ENCODE measurements around the gene TMEM163.

DNA sequence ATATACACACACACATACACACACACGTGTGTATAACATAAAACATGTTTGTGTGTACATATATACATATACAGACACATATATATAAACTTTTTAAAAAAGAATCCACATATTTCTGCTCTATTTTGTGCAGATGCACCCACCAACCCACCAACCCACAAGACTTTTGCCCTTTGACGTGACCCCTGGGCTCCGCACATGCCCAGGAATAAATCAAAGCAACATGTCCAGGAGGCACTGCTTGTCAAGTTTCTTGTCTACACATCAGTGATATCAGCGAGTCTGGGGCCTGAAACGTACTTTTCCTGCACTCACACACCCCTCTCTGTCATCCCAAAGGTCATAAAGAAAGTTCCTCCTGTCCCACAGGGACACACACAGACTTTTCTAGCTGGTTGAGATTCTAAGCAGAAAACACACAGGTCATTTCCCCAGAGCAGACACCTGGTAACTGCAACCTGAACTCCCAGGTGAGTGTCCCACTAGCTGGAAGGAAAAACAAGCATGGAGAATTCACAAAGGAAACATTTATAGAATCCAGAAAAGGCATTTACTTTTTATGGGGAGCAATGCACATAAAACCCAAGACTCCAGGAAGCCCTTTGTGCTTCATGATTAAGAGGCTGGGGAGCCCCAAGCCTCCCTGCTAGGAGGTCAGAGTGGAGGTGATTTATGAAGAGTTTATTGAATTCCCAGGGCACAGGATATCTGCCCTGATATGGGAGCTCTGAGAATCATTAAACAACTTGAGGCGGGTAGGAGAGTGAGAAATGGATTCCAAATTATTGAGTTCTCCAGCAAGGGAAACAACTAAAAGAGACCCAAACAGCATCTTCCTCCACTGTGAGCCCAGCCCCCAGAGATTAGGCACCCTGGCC is 253.3 kb downstream of the TMEM163 start:
- TF ChIP-seq CTCF (IDR thresholded peaks at IDR 0.05; ENCODE audit: low read depth, low read length, poor library complexity, severe bottlenecking), result no peak
- no peak for TF ChIP-seq EZH2phosphoT487 (IDR thresholded peaks at IDR 0.05; ENCODE audit: borderline replicate concordance, low read length)

Data from DOHH2 (cell line).